ENCODE measurements around the gene TEKTIP1. TPM values are rescaled to one million over a fixed set of nuclear protein-coding genes. Genes with fewer than 3 reads are reported as not detected.

The TEKTIP1 gene
- total RNA-seq, 1 donor from 2014 or later = 0.73 TPM

DNA sequence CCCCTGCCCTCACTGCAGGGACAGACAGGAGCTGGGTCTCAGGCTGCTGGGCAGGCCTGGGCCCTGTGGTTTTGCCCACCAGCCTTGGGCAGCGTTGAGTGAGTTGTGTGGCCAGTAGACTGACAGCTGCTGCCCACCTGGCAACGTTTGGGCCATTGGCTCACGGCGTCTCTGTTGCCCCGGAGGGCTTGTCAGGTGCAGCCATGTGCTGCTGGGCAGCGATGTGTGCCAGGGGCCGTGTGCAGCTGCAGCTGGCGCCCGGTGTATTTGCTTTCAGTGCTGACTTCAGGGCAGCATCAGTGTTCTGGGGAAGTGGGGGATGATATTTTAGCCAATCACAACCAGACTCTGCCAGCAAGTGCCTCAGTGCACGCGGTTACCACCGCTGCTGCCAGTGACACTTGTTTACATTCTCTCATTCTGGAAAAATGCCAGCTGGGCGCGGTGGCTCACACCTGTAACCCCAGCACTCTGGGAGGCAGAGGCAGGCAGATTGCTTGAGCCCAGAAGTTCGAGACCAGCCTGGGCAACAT is 22.2 kb upstream of the TEKTIP1 start:
- H3K27ac Mint-ChIP-seq (ENCODE audit: unreplicated experiment) = no peak overlapping the region
- TF ChIP-seq, protein P1, sequence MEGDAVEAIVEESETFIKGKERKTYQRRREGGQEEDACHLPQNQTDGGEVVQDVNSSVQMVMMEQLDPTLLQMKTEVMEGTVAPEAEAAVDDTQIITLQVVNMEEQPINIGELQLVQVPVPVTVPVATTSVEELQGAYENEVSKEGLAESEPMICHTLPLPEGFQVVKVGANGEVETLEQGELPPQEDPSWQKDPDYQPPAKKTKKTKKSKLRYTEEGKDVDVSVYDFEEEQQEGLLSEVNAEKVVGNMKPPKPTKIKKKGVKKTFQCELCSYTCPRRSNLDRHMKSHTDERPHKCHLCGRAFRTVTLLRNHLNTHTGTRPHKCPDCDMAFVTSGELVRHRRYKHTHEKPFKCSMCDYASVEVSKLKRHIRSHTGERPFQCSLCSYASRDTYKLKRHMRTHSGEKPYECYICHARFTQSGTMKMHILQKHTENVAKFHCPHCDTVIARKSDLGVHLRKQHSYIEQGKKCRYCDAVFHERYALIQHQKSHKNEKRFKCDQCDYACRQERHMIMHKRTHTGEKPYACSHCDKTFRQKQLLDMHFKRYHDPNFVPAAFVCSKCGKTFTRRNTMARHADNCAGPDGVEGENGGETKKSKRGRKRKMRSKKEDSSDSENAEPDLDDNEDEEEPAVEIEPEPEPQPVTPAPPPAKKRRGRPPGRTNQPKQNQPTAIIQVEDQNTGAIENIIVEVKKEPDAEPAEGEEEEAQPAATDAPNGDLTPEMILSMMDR (IDR thresholded peaks at IDR 0.05) = no peak
- peaks cover 2% of the 10 kb centered on the region for H3K36me3 Mint-ChIP-seq (ENCODE audit: unreplicated experiment)
- H3K4me1 Mint-ChIP-seq (ENCODE audit: unreplicated experiment) = peaks cover 28% of the 10 kb centered on the region
- DNase-seq (ENCODE audit: extremely low spot score, unreplicated experiment) = no peak
- no peaks in the 10 kb centered on the region for H3K27me3 Mint-ChIP-seq (ENCODE audit: unreplicated experiment)
- H3K9me3 Mint-ChIP-seq (ENCODE audit: unreplicated experiment) = no peaks in the 10 kb centered on the region
- no peak overlapping the region for H3K4me3 Mint-ChIP-seq (ENCODE audit: unreplicated experiment)

DNA sequence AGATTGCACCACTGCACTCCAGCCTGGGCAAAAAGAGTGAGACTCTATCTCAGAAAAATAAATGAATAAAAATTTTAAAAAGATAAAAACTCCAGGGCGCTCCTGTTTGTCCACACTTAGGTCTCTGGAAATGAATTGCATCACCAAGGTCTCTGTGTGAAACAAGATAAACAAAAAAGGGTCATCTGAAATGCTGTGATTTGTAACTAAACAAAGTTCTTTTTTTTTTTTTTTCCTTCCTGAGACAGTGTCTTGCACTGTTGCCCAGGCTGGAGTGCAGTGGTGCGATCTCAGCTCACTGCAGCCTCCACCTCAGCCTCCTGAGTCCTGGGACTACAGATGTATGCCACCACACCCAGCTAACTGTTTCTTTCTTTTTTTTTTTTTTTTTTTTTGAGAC is 21.3 kb upstream of the TEKTIP1 start:
- H3K27me3 Mint-ChIP-seq (ENCODE audit: unreplicated experiment) = no peaks in the 10 kb centered on the region
- H3K4me1 Mint-ChIP-seq (ENCODE audit: unreplicated experiment) = peaks cover 25% of the 10 kb centered on the region
- no peaks in the 10 kb centered on the region for H3K9me3 Mint-ChIP-seq (ENCODE audit: unreplicated experiment)
- no peak overlapping the region for H3K27ac Mint-ChIP-seq (ENCODE audit: unreplicated experiment)
- no peak for DNase-seq (ENCODE audit: extremely low spot score, unreplicated experiment)
- peaks cover 2% of the 10 kb centered on the region for H3K36me3 Mint-ChIP-seq (ENCODE audit: unreplicated experiment)
- TF ChIP-seq, protein P1 (IDR thresholded peaks at IDR 0.05) = no peak
- H3K4me3 Mint-ChIP-seq (ENCODE audit: unreplicated experiment) = no peak overlapping the region

DNA sequence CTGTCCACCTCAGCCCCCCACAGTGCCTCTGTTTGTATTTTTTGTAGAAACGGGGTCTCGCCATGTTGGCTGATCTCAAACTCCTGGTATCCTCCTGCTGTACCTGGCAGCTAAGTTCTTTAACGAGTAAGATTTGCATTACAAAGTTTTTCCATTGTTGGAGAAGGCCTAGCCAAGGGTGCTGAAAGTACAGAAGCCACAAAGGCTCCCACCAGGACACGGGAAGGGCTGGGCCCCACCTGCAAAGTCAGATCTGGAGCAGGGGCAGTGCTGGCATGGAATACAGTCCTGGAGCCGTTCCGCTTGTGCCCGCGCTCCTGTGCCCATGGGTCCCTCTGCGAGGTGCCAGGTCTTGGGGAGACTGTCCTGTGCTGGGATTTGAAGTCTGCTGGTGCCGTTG is 20.7 kb upstream of the TEKTIP1 start:
- Mint-ChIP-seq H3K4me1 (ENCODE audit: unreplicated experiment) (peaks cover 23% of the 10 kb centered on the region), H3K4me3 (ENCODE audit: unreplicated experiment) (no peak overlapping the region), H3K36me3 (ENCODE audit: unreplicated experiment) (peaks cover 2% of the 10 kb centered on the region), H3K27me3 (ENCODE audit: unreplicated experiment) (no peaks in the 10 kb centered on the region), H3K9me3 (ENCODE audit: unreplicated experiment) (no peaks in the 10 kb centered on the region), H3K27ac (ENCODE audit: unreplicated experiment) (no peak overlapping the region)
- TF ChIP-seq, protein P1 (IDR thresholded peaks at IDR 0.05) = no peak
- no peak for DNase-seq (ENCODE audit: extremely low spot score, unreplicated experiment)

DNA sequence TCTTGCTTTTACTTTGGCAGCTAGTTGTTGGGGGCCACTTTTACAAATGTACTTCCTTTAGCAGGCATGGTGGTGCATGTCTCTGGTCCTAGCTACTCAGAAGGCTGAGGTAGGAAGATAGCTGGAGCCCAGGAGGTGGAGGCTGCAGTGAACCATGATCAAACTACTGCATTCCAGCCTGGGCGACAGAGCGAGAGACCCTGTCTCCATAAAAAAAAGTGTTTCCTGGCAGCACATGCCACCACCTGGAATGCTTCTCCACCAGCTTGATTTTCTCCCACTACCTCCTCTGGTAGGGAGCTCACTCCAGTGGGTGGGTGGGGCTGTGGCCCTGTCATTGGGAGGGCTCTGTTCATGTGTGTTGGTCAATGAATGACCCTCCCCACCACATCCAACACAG is 20.3 kb upstream of the TEKTIP1 start:
- TF ChIP-seq, protein P1 (IDR thresholded peaks at IDR 0.05) = no peak
- DNase-seq (ENCODE audit: extremely low spot score, unreplicated experiment) = no peak
- H3K36me3 Mint-ChIP-seq (ENCODE audit: unreplicated experiment) = peaks cover 2% of the 10 kb centered on the region
- no peaks in the 10 kb centered on the region for H3K27me3 Mint-ChIP-seq (ENCODE audit: unreplicated experiment)
- no peaks in the 10 kb centered on the region for H3K9me3 Mint-ChIP-seq (ENCODE audit: unreplicated experiment)
- no peak overlapping the region for H3K4me3 Mint-ChIP-seq (ENCODE audit: unreplicated experiment)
- H3K27ac Mint-ChIP-seq (ENCODE audit: unreplicated experiment) = no peak overlapping the region
- peaks cover 21% of the 10 kb centered on the region for H3K4me1 Mint-ChIP-seq (ENCODE audit: unreplicated experiment)

DNA sequence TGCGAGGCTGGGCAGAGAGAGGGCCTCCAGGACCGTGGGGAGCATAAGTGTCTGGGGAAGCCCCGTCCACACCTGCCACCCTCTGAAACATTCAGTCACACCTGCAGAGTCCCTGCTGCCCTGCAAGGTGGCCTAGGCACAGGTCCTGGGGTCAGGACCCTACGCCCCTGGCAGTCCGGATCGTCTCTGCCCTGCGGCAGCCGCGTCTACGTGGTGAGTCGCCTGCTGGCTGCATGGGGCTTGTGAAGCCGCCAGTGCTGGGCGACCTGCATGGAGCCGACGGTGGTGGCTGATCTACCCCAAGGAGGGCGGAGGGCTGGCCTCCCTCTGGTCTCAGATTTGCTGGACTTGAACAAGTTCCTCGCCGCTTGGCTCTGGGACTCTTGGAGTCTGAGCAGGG is 19.8 kb upstream of the TEKTIP1 start:
- TF ChIP-seq, protein P1 (IDR thresholded peaks at IDR 0.05) = no peak
- Mint-ChIP-seq H3K4me1 (ENCODE audit: unreplicated experiment) (peaks cover 16% of the 10 kb centered on the region), H3K4me3 (ENCODE audit: unreplicated experiment) (no peak overlapping the region), H3K27ac (ENCODE audit: unreplicated experiment) (no peak overlapping the region), H3K9me3 (ENCODE audit: unreplicated experiment) (no peaks in the 10 kb centered on the region), H3K27me3 (ENCODE audit: unreplicated experiment) (no peaks in the 10 kb centered on the region), H3K36me3 (ENCODE audit: unreplicated experiment) (peaks cover 6% of the 10 kb centered on the region)
- DNase-seq (ENCODE audit: extremely low spot score, unreplicated experiment) = no peak

Measured in osteocyte (in vitro differentiated cells).